HG02759 (cell line): ENCODE data around the gene CDK17.

Experiments
- ATAC-seq: cut with Tn5 transposase; IDR thresholded peaks from one replicate; pipeline ENCODE4 v1.9.1; 2021; ENCODE audit warnings: mild to moderate bottlenecking, moderate library complexity; ENCODE audit not compliant: unreplicated experiment

CDK17 gene

DNA sequence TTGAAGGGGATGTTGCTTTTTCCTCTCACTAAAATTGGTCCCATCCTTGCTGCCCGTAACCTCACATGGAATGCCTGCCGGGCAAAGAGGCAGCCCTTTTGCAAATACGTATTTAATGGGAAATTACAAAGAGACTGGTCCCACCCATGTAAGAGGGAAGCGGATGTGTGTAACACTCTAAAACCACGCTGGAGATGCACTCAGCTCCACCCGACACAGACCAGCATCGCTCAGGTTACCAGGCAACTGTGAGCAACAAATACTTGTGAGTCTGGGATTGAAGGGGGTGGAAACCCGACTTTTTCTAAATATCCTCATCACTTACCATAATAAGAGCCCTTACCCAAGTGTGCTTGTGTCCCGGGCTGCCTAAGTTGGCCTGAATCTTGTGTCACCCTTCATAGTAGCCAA is 158.4 kb downstream of the CDK17 start:
- ATAC-seq = no peak

DNA sequence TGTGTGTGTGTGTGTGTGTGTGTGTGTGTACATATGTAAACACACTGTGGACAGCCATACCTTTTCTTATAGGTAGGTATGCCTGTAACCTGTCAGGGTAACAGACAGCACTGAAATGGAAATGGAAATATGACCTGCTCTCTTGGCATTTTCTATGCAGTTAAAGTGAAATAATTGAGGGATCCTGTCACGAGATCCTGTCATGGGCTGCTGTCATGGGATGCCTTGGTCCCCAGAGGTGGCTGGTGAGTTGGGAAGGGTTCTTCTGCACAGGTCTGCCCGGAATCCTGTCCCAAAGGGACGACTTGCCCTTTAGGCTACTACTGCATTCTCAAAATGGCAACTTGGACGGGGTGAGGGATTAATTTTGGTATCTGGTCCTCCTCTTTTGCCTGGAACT is 158.8 kb downstream of the CDK17 start:
- no peak for ATAC-seq

DNA sequence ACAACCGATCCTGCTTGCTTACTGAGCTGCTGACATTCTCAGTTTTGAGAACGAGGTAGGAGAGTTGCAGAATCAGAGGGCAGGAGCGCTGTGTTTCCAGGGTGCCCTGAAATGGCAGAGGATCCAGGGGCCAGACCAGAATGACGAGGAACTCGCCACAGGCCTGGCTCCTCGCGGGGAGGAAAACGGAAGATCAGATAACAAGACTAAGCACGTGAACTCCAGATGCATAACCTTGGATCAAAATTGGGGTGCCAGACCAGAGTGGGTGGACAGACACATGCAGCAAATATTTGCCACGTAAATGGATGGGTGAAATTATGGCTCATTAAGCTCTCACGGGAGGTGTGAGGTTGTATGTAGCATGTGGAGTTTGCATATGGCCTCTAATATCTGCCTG is 159.6 kb downstream of the CDK17 start:
- ATAC-seq = no peak

DNA sequence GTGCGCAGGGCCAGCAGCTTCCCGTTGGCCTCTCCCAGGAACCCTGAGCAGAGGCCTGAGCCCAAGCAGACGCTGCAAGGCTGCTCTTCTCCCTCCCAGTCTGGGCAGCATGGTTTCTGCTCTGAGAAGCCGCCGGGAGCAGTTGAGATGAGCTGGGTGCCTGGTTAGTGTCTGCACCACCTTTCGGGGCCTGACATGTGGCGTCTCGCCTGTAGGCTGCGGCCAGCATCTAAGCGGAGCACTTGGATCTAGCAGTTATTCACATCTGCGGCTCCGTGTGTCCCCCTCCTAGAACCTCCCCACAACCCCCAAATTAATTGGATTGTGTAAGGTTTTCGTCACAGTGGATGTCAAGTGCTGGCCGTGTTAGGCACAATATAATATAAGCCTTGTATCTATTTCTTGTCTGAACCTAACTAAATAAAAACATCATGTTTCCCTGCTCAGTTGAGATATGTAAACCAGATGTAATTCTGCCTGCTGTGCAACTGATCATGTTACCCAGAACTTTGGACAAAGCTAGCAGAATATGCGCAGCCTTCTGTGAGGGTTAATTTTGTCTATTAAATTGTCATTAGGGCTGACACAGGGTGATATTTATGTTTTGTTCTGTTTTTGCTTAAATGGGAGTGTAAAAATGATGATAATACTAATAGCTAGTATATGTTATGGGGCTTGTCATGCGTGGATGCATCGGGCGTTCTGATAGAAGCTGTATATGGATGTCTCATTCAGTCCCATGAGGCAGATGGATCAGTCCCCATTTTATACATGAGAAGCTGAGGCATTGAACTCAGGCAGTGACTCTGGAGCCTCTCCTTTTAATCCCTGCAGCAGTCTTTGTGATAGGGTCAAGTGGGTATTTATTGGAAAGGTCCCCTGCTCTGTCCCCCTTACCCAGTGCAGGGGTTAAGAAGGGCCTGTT is 160.3 kb downstream of the CDK17 start:
- ATAC-seq = no peak

DNA sequence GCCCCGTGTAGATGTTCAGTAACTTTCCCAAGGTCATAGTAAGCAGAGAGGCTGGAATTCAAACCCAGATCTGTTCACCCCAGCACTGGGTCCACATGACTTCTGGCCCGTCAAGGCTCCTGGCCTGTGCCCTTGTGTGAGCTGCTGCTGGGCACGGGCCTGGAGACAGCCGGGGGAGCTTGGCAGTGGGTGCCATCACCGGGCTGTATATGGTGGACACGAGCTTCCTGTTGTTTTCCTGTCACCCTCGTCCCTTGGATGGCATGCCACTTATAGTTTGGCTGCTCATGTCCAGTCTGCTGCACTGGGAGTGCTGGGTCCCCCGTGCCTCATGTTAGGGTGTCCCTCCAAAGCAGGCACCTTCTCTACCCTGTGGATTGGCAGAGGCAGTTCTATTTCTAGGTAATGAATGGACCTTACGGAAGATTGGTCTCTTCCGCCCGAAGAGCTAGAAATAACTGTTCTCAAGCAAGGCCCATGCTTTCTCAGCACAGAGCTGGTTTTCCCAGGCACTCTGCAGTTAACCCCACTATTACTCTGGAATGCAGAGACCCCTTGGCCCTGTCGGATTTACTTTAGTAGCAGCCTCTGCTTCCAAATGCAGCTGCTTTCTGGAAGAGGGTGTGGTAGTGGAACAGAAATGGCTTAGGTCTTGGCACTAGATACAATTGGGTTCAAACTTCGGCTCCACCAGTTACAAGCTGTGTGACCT is 161.7 kb downstream of the CDK17 start:
- ATAC-seq = no peak

DNA sequence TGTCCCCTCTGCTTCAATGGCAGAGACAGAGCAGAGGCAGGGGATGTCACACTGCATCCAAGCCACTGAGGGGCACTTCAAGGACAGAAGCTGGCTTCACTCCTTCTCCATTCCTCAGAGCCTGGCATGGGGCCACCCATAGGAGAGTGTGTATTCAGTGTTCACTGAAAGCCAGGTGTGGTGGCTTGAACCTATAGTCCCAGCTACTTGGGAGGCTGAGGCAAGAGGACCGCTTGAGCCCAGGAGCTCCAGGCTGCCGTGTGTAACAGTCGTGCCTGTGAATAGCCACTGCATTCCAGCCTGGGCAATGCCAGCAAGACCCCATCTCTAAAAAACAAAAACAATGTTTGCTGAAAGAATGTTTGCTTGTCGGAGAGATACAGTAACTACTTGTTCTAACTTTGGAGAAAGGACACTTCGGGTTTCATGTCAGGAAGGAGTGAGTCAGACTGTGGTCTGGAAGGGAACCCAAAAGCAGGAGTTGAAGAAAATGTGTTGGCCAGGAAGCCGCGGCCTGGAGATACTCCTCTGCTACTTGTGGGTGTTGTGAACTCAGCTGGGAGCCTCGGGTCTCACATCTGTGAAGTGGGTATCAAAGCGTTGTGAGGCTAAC is 162.7 kb downstream of the CDK17 start:
- no peak for ATAC-seq

DNA sequence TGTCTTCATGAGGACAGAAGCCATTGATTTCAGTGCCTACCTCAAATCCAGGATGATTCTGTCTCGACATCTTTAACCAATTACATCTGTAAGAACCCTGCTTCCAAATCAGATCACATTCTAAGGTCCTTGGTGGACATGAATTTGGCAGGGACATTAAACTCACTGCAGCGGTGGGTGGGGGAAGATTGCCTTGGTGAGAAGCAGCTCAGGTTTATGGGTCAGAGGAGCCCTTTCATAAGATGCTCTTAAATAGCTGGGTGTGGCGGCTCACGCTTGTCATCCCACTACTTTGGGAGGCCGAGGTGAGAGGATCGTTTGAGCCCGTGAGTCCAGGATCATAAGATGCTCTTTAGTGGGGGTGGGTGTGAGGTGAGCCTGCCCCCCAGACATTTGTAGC is 163.2 kb downstream of the CDK17 start:
- no peak for ATAC-seq

DNA sequence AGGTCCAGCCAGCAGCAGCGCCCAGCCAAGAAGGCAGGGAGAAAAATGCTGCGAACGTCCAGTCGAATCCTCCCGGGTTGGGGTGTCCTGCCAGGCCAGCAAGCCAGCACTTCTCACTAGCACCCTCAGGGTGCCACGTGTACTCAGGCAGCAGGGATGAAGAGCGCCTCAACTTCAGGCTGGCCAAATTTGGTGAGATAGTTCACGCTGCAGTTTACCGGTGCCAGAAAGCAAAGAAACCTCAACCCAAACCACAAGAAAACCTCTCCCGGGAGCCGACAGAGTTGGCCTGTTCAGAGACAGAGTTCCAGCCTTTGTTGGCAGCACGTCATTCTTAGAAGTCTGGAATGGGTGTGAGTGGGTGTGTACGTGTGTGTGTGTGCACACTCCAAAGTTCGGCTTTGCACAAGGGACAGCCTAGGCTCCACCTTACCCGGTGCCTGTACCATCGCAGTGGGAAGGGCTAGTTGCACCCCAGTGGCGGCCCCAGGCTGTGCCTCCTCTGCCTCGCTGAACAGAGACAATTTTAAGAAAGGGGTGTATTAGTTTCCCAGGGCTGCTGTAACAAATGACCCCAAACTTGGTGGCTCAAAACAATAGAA is 163.9 kb downstream of the CDK17 start:
- ATAC-seq = no peak

DNA sequence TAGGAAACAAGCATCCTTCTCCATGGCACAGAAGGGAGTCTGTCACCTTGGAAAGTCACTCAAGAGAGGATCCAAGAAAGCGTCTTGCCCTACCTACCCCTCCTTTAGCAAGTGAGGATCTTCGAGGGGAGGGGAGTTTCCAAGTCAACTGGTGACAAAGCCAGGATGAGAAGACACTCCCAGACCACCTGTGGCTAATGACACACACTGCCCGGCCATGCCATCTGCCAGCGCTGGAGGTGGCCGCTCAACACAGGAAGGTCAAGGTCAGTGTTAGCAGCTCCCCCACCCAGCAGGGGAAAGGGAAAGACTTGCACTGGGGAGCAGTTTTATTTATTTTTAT is 164.8 kb downstream of the CDK17 start:
- no peak for ATAC-seq

DNA sequence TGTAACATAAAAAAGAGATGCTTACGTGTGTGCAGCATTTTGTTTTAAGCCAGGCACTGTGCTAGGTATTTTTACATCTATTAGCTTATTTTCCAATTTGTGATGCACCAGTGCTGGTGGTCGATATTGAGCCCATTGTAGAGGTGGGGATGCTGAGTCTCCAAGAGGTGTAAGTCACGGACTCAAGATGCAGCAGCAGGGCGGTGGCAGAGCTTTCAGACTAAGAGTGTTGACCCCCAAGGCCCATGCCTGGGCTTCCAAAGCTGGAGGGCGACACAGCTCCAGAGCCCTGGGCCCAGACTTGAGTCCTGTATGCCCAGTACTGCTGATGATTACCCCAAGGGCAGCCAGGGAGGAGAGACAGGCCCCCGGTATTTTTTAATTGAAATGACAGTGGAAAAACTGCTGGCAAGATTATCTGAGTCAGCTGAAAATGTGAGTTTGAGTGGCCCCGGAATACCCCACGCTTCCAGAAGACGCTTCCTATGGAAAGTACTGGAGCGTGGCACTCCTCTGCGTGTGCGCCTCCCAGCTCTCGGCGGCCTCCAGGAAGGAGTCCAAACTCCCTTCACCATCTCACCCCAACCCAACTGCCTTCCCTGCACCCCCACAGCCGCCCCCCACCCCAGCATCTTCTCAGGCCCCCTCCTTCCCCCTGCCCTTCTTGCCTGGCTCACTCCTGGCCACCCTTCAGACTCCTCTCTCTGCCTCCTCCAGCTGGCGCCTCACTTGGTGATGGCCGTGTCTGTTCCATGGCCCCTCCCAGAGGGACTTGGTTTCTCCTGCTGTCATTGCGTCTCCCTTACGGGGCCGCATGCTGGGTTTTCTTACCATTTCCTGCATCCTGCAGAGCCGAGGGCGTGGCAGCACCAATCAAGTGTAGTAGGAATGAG is 165.4 kb downstream of the CDK17 start:
- no peak for ATAC-seq

DNA sequence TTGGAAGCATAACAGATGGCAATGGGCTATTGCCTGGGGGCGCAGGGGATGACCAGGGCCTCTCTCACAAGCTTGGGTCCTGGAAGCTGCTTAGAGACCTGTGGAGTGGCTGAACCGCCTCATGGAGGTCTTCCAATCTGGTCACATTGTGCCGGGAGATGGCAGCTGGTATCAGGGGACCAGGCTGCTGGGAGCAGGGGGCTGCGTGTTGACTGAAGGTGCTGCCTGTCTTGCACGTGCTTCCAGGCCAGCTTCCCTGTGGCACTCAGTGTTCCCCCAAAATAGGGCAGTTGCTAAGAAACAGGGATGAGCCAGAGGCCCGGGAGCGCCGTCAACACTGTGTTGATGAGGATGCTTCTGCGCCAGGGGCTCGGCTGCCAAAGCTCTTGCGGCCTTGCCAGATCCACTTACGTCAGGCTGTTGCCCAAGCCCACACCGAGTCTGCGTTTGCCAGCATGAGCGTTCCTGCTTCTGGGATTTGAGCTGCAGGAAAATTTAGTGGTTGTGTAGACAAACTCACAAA is 166.2 kb downstream of the CDK17 start:
- ATAC-seq = no peak

DNA sequence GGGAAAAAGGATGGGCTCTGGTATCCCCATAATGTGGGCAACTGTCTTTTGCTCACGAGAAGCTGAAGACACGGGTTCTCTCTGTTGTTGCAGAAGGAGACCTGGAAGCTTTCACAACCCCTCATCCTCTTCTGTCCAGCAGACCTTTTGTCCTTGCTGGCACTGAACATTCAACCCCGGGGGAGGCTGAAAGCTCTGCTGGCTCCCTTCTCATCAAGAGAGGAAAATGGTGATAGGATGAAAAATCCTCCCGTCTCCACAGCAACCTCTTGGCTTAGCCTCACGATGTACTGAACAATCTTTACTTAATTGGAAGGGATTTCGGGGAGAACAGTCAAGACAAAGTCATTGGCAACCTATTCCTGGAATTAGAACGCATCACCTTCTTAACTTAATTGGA is 167.1 kb downstream of the CDK17 start:
- no peak for ATAC-seq

DNA sequence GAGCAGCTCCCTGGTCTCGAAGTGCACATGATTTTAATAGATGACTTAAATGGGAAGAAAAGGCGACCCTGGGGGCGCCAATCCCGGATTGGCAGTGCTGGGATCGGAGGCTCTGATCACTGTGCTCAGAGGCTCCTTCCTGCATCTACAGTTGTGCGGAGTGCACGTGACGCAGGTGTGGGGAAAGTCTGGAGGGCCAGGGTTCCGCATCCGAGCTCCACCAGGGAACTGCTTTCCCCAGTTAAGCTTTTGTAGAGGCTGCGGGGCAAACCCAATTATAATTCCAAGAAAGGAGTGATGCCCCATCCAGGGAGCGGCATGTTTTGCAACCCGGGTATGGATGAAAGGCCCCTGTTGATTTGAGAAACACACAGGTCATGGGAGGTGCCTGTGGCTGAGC is 169.6 kb downstream of the CDK17 start:
- ATAC-seq = no peak

DNA sequence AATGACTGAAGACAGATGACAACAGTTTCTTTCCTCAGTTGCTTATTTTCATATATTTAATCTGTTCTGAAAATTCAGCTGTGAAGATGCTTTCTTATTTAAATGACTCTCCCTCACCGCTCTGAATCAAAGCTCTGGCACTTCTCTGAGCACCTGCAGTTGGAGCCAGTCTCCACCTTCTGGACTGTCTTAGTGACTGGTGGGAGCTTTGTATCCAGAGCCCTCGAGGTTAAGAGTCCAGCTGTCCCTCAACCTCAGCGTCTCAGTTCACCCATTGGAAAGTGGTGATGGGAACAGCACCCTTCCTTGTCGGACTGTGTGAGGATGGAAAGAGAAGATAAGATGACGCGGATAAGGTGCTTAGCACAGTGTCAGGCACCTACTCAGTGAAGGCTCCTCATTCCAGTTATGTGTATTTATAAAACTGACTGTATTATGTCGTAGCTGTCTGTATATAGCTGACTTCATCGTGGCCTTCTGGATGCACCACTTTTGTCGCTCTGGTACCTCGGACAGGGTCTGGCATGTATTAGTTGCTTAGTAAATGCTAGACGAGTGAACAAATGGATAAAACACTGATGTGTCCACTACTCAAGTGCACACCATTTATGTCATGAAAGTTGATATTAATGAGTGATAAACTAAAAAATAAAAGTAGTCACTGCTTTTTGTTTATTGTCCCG is 171.5 kb downstream of the CDK17 start:
- no peak for ATAC-seq
